NT2/D1 (cell line): ENCODE results near the gene HYDIN.

ENCODE experiments used
- SUZ12 ChIP-seq: IDR thresholded peaks from 2 replicates; pipeline ENCODE4 v1.6.1; 2011; ENCODE audit not compliant: insufficient read length, insufficient read depth; ENCODE audit errors: extremely low read depth
- ZNF274 ChIP-seq: IDR thresholded peaks from 2 replicates; pipeline ENCODE4 v1.6.1; 2011; ENCODE audit warnings: mild to moderate bottlenecking, low read depth, low read length

- no peak for TF ChIP-seq SUZ12
- TF ChIP-seq ZNF274: no peak
Observed at GRCh38 chr16:70766176-70766575, 464.3 kb downstream of the HYDIN start.
